ENCODE data around the gene AKR1C3.

- TF ChIP-seq CTCF (conservative IDR thresholded peaks at IDR 0.05; ENCODE audit: low read length) (no peak), EZH2phosphoT487 (IDR thresholded peaks at IDR 0.05; ENCODE audit: borderline replicate concordance, low read depth, low read length) (no peak)
Observed at GRCh38 chr10:5155951-5156350, 61.7 kb downstream of the AKR1C3 start.
